Body of pancreas (tissue), 4 donors: ENCODE data around the gene SLC12A8. TPM values are rescaled to one million over a fixed set of nuclear protein-coding genes. Genes with fewer than 3 reads are reported as not detected.
A peak's percentile ranks its signal among the peaks of the same experiment; 100 is the strongest.

Experiments
- ATAC-seq: fragments of 150-250 bp; one replicate; pipeline ENCODE4 v1.9.1; 2016
- DNase-seq, 4 donors: peaks; one replicate each; pipeline ENCODE4 v3.0.0-alpha.2; 2019
- H3K27ac ChIP-seq, 4 donors: fragments of 200-600 bp; sonication (generic); 1 replicate in 3 of 4; 2 replicates in 1 of 4; pipeline versions ENCODE4 v1.5.1 to v1.6.1; 2016 to 2019; ENCODE audit warnings: mild to moderate bottlenecking in 1 of 4, mixed read lengths in 1 of 4, moderate library complexity in 1 of 4
- H3K27me3 ChIP-seq, 2 donors: fragments of 200-600 bp; sonication (generic); one replicate each; pipeline ENCODE4 v1.6.0; 2016; ENCODE audit warnings: mild to moderate bottlenecking in 1 of 2
- H3K36me3 ChIP-seq, 2 donors: fragments of 200-600 bp; sonication (generic); replicated peaks in 1 of 2; 2 replicates each; pipeline ENCODE4 v1.5.1; 2016; ENCODE audit warnings: low read depth in 2 of 2; ENCODE audit not compliant: insufficient read depth in 1 of 2
- H3K4me1 ChIP-seq: fragments of 200-600 bp; sonication (generic); one replicate; pipeline ENCODE4 v1.6.0; 2016
- H3K4me3 ChIP-seq, 2 donors: fragments of 200-600 bp; sonication (generic); 1 replicate in 1 of 2; 2 replicates in 1 of 2; pipeline ENCODE4 v1.5.1; 2016 to 2019
- H3K9me3 ChIP-seq, 3 donors: fragments of 200-600 bp; sonication (generic); 1 replicate in 2 of 3; 2 replicates in 1 of 3; pipeline ENCODE4 v1.5.1; 2016
- POLR2A ChIP-seq, 3 donors: fragments of 450-650 bp; IDR thresholded peaks; one replicate each; pipeline ENCODE4 v1.6.1; 2016; ENCODE audit warnings: antibody characterized with exemption in 3 of 3, mild to moderate bottlenecking in 2 of 3
- WGBS, 2 donors: methylation state at CpG; one replicate each; pipeline ENCODE4 v1.1.5; 2017; 5-methylcytosine and 5-hydroxymethylcytosine counted together
- intact Hi-C: fragments of 100-400 bp; cut with DNase I; formaldehyde crosslinking; loops from one replicate; pipeline ENCODE4 v1.15.1; 2023
- total RNA-seq, 2 donors: library from RNA; depleted of rRNA; stranded (reverse); fragments of >200 nt; gene quantifications; one replicate each; pipeline ENCODE4 v1.1.0, GENCODE V29; 2016
- TF ChIP-seq, protein P1 (sequence below), 7 experiments: fragments of 450-650 bp in 4 of 7; fragments of 200-600 bp in 3 of 7; sonication (generic) in 3 of 7; IDR thresholded peaks; one replicate each; pipeline ENCODE4 v1.5.1; 2016 to 2019; ENCODE audit warnings: antibody characterized with exemption in 7 of 7

SLC12A8 gene
- total RNA-seq, 2 donors from 2014 or later, result 10.1 to 30.0 TPM

DNA sequence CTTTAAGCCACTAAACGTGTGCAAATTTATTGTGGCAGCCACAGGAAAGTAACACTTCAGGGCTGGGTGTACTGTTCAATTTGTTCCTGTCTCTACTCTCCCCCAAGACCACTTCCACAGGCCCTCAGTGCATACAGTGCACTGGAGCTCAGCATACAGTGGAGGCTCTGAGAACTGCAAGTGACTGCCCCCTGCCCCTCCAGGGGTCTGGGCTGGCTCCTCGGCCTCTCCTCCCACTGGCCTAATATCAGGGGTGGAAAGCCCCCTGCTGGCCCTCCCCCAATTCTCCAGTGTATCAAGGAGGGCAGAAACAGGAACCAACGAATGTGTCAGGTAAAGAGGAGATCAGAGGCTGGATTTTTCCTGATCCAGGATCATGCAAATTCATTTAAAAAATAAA lies 136.8 kb downstream of the SLC12A8 start:
- Histone ChIP-seq H3K4me1 (no peaks in the 10 kb centered on the region), H3K36me3 (no peaks in the 10 kb centered on the region), H3K4me3 (no peak overlapping the region), H3K27ac (no peak overlapping the region), H3K27me3 (no peaks in the 10 kb centered on the region), H3K9me3 (no peaks in the 10 kb centered on the region)
- 59 to 81% methylated on average over 3 of the region's 3 CpGs for WGBS, 2 donors
- ATAC-seq (no peak), DNase-seq (no peak)
- intact Hi-C loops, result no loop called here
- no peak for TF ChIP-seq POLR2A (IDR thresholded peaks at IDR 0.05)
- TF ChIP-seq, protein P1, sequence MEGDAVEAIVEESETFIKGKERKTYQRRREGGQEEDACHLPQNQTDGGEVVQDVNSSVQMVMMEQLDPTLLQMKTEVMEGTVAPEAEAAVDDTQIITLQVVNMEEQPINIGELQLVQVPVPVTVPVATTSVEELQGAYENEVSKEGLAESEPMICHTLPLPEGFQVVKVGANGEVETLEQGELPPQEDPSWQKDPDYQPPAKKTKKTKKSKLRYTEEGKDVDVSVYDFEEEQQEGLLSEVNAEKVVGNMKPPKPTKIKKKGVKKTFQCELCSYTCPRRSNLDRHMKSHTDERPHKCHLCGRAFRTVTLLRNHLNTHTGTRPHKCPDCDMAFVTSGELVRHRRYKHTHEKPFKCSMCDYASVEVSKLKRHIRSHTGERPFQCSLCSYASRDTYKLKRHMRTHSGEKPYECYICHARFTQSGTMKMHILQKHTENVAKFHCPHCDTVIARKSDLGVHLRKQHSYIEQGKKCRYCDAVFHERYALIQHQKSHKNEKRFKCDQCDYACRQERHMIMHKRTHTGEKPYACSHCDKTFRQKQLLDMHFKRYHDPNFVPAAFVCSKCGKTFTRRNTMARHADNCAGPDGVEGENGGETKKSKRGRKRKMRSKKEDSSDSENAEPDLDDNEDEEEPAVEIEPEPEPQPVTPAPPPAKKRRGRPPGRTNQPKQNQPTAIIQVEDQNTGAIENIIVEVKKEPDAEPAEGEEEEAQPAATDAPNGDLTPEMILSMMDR (IDR thresholded peaks at IDR 0.05), result no peak

DNA sequence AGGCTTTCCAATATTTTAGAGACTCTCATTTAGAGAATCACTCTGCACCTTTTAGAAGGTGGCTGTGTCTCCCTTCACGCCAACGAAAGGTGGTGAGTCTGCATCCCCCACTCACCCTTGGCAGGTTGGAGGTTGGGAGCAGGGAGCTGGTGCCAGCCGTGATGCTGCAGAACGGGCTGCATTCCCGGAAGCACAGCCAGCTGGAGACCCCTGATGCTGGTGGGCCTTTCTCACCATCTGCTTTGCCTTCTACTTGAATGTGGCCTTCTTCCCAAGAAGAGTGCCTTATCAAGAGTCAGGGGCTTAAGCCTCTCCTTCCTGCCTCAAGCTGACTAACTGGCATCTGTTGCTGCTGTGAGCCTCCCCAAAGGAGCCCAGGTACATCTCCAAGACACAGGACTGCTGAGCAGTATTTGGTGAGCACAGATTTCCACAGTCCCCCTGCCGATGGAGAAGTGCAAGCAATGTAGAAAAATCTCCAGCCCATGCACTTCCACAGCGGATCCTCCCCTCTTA lies 139.1 kb downstream of the SLC12A8 start:
- Histone ChIP-seq H3K27me3 (no peaks in the 10 kb centered on the region), H3K9me3 (no peaks in the 10 kb centered on the region), H3K4me3 (no peak overlapping the region), H3K36me3 (no peaks in the 10 kb centered on the region), H3K4me1 (no peaks in the 10 kb centered on the region), H3K27ac (no peak overlapping the region)
- no peak for TF ChIP-seq POLR2A (IDR thresholded peaks at IDR 0.05)
- TF ChIP-seq, protein P1 (IDR thresholded peaks at IDR 0.05), result no peak
- intact Hi-C loops, result no loop called here
- ATAC-seq, result no peak
- no peak for DNase-seq
- 94 to 97% methylated on average over 7 of the region's 7 CpGs for WGBS, 2 donors

DNA sequence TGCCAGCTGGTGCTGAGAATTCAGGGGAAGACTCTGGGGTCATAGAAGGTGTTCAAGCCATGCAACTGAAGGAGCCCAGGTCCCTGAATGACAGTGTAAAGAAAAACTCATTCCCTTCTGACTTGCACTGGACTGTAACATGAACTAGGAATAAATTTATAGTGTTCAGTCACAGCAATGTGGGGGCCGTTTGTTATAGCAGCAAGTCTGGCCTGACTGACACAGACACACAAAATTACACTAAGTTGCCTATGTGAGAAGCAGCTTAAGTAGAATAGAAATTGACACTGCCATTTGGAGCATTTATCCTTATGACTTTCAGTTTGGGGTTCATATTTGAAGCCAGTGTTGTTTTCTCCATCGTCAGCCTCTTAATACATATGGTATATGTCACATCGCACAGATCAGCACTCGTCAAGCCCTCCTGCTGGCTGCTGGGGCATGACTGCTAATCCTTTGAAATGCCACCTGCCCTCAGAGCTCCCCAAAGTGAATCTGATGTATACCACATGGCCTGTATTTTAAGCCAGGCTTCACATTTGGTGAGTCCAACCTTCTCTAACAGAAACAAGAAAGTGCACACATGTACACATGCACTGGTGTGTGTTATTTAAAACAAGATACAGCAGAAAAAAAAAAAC lies 139.7 kb downstream of the SLC12A8 start:
- Histone ChIP-seq H3K27ac (no peak overlapping the region), H3K9me3 (no peaks in the 10 kb centered on the region), H3K27me3 (no peaks in the 10 kb centered on the region), H3K36me3 (no peaks in the 10 kb centered on the region), H3K4me3 (no peak overlapping the region), H3K4me1 (no peaks in the 10 kb centered on the region)
- 91% methylated on average over 4 of the region's 4 CpGs for WGBS, 2 donors
- no peak for ATAC-seq
- intact Hi-C loops, result no loop called here
- no peak for DNase-seq
- TF ChIP-seq, protein P1 (IDR thresholded peaks at IDR 0.05), result no peak
- no peak for TF ChIP-seq POLR2A (IDR thresholded peaks at IDR 0.05)

DNA sequence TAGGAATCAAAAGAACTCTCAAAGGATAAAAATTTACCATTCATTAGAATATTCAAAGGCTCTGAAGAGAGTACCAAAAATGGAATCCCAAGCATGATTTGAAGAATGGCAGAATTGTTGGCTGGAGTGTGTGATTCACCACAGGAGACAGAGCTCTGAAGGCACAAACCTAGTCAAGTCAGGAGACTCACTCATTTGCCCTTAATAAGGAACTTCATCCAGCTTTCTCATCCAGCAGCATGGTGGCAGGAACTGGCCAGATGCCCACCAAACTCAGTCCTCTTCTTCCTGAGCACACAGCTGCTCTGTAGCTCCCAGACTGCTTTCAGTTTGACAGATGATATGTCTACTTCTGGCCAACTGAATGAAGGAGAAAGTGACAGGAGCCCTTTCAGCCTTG lies 140.2 kb downstream of the SLC12A8 start:
- Histone ChIP-seq H3K4me1 (no peaks in the 10 kb centered on the region), H3K36me3 (no peaks in the 10 kb centered on the region), H3K27ac (no peak overlapping the region), H3K27me3 (no peaks in the 10 kb centered on the region), H3K4me3 (no peak overlapping the region), H3K9me3 (no peaks in the 10 kb centered on the region)
- ATAC-seq (no peak), DNase-seq (peak in 1 of 4 donors; percentile 15)
- TF ChIP-seq, protein P1 (IDR thresholded peaks at IDR 0.05), result no peak
- no peak for TF ChIP-seq POLR2A (IDR thresholded peaks at IDR 0.05)
- intact Hi-C loops, result no loop called here
